Measurements from ENCODE around the gene CCDC24.
A peak's percentile ranks its signal among the peaks of the same experiment; 100 is the strongest.

CCDC24 gene

DNA sequence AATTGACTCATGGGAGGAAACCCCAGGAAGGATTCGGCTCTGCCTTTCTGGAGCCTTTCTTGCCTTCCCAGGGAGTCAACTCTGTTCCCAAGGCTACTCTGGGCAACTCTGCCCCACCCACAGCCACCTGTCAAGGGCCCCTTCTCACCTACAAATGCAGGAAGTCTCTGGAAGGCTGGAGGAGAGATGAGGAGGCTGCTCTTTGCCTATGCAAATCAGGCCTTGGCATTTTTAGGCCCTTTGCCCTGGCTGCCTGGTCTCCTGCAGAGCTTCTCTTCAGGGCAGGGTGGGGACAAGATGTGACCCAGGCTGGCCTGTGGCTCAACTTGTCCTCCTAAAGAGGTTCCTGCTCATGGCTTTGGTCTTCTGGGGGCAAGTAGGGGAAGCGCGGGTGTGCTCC is 34.4 kb downstream of the CCDC24 start:
- in situ Hi-C loops (cut with MboI; ENCODE audit: low sequenced_read_pairs, unreplicated experiment) = no loop called here
- DNase-seq (ENCODE audit: low spot score) = no peak
- TF ChIP-seq, protein P1, sequence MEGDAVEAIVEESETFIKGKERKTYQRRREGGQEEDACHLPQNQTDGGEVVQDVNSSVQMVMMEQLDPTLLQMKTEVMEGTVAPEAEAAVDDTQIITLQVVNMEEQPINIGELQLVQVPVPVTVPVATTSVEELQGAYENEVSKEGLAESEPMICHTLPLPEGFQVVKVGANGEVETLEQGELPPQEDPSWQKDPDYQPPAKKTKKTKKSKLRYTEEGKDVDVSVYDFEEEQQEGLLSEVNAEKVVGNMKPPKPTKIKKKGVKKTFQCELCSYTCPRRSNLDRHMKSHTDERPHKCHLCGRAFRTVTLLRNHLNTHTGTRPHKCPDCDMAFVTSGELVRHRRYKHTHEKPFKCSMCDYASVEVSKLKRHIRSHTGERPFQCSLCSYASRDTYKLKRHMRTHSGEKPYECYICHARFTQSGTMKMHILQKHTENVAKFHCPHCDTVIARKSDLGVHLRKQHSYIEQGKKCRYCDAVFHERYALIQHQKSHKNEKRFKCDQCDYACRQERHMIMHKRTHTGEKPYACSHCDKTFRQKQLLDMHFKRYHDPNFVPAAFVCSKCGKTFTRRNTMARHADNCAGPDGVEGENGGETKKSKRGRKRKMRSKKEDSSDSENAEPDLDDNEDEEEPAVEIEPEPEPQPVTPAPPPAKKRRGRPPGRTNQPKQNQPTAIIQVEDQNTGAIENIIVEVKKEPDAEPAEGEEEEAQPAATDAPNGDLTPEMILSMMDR (IDR thresholded peaks at IDR 0.05; ENCODE audit: borderline replicate concordance, control extremely low read depth, extremely low read depth, insufficient read depth, missing control alignments) = no peak

DNA sequence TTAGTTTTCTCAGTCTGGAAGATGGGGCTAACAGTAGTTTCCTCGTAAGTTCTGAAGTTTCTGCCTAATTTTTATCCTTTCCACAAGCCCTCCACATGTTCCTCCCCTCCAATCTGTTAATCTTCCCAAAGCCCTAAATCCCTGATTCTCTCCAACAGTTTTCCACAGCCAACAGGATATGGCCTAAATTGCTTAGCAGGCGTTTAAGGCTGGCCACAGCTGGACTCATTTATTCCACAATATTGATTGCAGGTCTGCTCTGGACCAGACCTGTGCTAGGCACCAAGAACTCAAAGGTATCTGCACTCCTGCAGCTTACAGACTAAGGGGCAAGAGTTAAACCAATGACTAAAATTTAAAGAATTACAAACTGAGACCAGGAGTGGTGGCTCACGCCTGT is 35.9 kb downstream of the CCDC24 start:
- no peak for DNase-seq (ENCODE audit: low spot score)
- TF ChIP-seq, protein P1 (IDR thresholded peaks at IDR 0.05; ENCODE audit: borderline replicate concordance, control extremely low read depth, extremely low read depth, insufficient read depth, missing control alignments) = no peak
- in situ Hi-C loops (cut with MboI; ENCODE audit: low sequenced_read_pairs, unreplicated experiment) = no loop called here

DNA sequence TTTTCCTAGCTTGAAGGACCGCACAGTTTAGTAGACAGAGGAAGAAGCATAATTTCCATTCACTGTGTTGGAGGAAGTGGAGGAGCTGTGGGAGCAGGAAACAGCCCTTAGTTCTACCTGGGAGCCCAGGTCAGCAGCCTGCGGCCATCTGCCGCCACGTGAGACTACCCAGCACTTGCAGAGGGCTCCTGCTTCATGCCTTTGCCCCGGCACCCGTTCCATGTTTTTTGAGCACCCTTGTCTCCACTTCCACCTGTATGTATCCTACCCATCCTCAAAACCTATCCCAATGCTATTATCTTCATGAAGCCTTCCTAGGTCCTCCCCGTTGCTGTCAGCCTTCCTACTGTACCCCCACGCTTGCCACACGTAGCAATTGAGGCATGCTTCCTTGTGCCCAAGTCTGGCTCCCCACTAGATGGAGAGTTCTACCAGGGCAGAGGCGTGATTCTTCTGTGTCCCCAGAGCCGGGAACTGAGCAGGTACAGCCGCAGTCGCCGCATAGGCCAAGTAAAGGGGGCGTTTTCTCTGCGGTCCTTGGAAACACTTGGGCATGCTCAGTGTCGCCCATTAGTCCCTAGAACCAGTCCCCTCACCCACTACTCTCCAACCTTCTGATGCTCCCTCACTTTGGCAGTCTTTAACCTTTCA is 38.0 kb downstream of the CCDC24 start:
- TF ChIP-seq, protein P1 (IDR thresholded peaks at IDR 0.05; ENCODE audit: borderline replicate concordance, control extremely low read depth, extremely low read depth, insufficient read depth, missing control alignments) = no peak
- peak; percentile 77 for DNase-seq (ENCODE audit: low spot score)
- in situ Hi-C loops (cut with MboI; ENCODE audit: low sequenced_read_pairs, unreplicated experiment) = no loop called here

DNA sequence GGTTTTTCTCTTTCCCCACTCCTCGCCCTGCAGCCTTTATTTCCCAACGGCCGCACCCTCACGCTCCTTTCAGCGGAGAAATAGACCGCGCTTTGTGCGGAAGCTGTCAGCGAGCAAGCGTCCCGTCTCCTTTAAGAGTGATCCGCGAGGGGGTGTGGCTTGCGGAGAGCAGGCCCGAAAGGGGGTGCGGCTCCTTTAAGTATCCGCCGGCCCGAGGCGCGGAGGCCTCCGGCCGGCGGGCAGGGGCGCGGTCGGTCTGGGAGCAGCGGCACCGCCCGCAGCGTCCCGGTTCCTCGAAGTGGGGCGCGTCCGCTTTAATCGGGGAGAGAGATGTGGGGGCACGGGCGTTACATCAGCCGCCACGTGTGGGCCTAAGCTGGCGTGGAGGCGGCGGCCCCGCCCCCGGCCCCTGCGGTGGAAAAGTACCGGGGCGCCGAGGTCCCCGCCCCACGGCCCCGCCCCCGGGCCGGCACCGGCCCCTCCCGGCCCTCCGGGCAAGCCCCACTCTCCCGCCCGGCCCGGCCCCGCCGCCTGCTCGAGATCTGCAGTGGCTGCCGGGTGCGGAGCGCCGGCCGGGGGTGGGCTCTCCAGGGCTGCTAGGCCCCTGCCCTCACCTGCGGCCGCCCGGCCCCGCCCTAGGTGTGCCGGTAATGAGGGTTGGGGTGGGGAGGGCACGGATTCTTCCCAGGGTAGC is 38.7 kb downstream of the CCDC24 start:
- DNase-seq (ENCODE audit: low spot score) = peak; percentile 92

DNA sequence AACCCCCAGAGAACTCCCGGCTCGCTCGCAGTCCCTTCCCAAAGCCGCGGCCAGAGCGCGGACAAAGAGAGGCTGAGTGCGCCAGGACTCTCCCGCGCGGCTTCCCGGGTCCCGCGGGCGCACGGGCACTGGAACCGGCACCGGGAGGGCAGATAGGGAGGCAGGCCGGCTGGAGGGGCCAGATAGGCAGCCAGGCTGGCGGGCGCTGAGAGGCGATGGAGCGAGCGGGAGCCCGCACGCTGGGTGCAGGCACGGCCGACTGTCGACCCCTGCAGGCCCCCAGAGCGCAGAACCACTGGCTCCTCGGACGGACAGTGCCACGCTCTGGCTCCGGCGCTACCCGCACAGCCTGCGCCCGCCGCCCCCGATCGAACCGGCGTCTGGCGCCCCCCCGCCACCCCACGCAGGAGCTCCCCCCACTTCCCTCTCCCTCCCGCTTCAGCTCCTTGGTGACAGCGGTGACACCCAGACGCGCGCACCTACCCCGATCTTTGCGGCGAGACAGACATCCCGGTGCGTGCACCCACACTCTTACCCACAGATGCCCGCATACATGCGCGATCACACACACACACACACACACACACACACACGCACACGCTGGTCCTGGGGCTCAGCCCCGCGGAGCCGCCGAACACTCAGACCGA is 39.3 kb downstream of the CCDC24 start:
- in situ Hi-C loops (cut with MboI; ENCODE audit: low sequenced_read_pairs, unreplicated experiment) = no loop called here
- TF ChIP-seq, protein P1 (IDR thresholded peaks at IDR 0.05; ENCODE audit: borderline replicate concordance, control extremely low read depth, extremely low read depth, insufficient read depth, missing control alignments) = peak; percentile 17
- DNase-seq (ENCODE audit: low spot score) = peak; percentile 68

More for the DNA sequence above, 38.7 kb downstream of the CCDC24 start:
- TF ChIP-seq, protein P1 (IDR thresholded peaks at IDR 0.05; ENCODE audit: borderline replicate concordance, control extremely low read depth, extremely low read depth, insufficient read depth, missing control alignments) = no peak
- in situ Hi-C loops (cut with MboI; ENCODE audit: low sequenced_read_pairs, unreplicated experiment) = no loop called here

DNA sequence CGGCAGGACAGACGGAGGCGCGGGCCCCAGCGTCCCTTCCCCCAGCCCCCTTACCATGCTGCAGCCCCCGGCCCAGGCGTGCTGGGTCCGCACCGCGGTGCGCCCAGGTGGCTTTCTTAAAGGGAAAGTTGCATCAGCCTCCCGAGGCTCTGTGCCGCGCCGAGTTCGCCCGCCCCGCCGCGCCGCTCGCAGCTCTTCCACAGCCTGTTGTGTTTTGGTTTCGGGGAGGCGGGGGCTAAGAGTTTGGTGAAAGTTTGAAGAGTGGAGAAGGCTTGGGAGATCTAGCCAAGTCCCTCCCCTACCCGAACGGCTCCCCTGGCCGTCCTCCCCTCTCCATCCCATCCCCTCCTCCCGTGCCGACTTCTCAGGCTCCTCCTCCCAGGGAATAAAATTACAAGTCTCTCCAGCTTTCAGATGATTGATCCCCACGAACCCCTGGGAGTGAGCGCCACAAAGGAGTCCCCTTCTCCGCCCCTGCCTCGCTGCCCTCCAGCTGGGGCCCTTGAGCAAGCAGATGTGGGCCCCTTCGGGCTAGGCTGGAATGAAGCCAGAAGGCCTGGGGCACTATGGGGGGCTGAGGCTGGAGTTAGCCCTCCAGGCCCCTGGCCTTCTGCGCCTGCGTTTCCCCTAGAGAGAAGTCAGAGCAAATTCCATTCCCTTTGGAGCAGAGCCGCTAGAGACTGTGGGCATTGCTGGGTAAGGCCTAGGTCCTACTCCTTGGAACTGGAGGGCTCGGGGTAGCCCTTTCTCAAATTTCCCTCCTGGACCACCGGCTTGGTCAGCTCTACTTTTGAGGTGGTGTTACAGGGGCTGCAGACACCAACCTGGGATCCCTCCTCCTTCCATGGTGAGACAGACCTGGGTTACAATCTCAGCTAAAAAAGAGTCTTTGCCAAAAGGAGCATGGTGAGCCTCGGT is 40.1 kb downstream of the CCDC24 start, which contains the start of gene SLC6A9:
TSS of gene SLC6A9 (minus strand) at position 211 of the 918 bp plus-strand sequence. CDS start 7,185 bp downstream, outside the sequence.
- in situ Hi-C loops (cut with MboI; ENCODE audit: low sequenced_read_pairs, unreplicated experiment) = no loop called here
- DNase-seq (ENCODE audit: low spot score) = peak; percentile 45
- TF ChIP-seq, protein P1 (IDR thresholded peaks at IDR 0.05; ENCODE audit: borderline replicate concordance, control extremely low read depth, extremely low read depth, insufficient read depth, missing control alignments) = no peak
